GM04504 (cell line): ENCODE data around the gene DHRS2.
"Not testable (repeated sequence)": the region's sequence is repeated elsewhere in the genome, so short reads cannot be mapped to it uniquely, and the experiment has no call there.

Source experiments
- DNase-seq: peaks from one replicate; pipeline ENCODE4 v3.0.0-alpha.2; 2012; ENCODE audit warnings: low read depth

DHRS2 gene

DNA sequence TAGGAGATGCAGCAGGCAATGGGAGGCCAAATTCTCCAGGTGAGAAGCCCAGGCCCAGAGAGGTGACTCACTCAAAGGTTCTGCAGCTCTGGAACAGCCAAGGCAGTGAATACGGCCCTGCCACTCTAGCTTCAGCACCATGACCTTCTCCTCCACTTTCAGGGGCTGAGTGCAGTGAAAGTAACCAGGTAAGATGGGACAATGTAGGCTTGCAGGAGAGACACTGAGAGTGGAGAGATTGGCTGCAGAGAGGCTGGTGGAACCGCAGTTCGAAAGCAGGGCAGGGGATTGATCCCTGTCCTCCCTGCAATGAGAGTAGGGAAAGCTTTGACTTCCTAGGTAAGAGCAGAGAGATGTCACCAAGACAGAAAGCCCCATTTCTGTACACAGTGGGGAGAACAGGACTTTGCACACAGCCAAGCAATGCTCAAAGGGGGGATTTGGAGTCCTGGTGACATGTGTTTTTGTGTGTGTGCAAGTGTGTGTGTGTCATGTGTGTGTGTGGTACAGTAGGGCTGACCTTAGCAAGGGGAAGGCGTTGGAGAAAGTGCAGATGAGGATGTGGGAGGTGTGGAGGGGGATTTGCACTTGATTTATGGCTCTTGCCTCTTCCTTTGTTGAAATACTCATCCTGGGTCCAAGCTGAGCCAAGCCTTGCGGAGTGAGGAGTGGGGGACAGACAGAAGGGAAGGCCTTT is 12.7 kb downstream of the DHRS2 start:
- DNase-seq = no peak

DNA sequence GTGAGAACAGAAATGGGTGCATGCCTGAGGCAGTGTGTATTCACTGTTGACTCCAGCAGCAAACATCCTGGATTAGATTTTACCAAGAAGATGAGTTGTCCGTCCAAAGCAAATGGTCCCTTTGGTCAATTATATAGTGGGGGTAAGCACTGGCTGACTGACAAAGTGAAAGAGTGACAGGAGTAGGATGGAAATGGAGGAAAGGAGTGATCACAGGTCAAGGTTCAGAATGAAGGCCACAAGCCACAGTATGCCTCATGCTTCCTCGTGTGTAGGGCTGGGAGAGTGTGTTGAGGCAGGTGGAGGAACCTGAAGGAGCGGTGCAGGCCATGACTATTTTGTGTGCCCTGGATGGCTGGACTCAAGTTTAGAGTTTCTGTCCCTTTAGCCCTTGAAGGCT is 14.3 kb downstream of the DHRS2 start:
- no peak for DNase-seq

DNA sequence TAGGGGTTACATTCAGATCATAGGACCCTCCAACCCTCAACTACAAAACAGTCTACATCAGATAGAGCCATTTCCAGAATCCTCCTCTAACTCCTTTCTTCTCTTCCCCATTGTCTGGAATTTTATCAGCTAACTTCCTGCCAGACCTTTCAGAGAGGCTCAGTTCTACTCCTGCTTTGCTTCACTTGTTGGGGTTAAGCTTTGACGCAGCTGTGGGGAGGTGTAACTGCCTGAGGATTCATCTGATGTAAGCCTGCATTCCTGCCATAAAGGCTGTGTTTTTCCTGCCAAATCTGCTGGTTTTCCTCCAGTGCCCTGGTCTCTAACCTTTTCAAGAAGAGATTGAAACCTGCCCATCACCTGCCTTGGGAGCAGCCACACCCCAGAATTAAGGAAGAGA is 16.9 kb downstream of the DHRS2 start:
- DNase-seq = no peak

DNA sequence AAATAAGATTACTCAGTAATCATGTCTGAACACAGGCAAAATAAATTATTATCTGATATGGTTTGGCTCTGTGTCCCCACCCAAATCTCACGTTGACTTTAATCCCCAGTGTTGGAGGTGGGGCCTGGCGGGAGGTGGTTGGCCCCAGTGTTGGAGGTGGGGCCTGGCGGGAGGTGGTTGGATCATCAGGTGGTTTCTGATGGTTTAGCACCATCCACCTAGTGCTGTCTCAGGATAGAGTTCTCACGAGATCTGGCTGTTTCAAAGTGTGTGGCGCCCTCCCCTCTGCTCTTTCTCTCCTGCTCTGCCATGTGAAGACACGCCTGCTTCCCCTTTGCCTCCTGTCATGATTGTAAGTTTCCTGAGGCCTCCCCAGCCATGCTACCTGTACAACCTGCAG is 18.1 kb downstream of the DHRS2 start:
- no peak for DNase-seq

DNA sequence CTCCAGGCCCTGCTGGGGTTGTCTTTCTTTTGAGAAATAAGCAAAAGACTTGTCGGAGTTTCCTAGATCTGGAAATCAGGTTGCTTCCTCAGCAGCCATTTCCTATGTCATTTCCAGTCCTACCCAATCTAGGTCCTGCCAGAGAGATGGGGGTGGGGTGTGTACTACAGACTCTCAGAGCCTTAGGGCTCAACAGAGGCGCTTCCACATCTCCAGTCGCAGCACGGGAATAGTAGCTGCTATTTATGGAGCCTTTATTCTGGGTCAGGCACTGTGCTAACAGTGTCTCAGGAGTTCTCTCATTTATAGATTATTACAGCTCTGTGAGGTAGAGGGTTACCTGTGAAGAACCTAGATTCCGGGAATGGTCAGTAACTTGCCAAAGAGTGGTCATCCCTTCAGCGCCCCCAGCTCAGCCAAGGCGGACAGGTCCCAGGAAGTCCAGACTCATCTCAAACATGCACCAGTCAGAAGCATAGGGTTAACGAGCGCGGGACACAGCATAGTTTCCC is 21.9 kb downstream of the DHRS2 start:
- DNase-seq = no peak

DNA sequence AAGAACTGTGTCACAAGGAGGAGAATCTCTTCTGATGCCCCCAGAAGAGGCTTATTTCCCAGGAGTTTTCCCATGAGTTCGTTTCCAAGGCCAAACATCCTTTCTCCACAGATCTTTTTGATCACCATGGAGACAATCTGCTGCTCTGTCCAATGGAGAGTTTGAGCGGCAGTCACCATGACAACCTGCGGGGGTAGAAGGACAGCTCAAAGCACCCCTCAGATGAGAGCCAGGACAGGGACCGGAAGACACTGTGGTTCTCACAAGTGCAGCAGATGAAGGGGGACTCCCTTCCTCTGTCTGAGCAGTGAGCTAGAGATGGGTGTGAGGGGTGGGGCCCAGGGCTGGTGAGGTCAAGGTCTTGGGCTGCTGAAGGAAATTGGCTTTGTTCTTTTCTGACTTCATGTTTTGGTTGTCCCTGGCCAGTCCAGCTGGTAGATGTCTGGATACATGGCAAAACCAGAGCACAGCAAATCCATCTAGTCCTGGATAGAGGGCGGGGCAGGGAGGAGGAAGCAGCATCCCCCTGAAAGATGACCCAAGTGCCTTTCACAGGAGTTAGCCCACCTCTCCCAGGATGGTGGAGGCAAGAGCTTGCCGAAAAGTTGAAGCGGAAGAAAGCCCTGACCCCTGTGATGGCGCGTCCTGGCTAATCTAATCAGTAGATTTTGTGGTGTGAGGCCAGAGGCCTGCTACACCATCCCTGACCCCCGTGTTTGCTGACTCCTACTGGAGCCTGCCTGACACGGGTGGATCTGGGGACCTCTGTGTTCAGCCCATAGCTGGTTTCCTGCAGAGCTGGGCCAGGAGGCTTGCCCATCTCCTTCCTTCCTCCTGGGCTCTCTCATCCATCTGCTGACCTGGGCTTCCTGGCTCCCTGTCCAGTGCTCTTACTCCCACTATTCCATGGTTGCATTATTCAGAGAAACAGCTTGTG is 24.4 kb downstream of the DHRS2 start:
- DNase-seq = no peak

DNA sequence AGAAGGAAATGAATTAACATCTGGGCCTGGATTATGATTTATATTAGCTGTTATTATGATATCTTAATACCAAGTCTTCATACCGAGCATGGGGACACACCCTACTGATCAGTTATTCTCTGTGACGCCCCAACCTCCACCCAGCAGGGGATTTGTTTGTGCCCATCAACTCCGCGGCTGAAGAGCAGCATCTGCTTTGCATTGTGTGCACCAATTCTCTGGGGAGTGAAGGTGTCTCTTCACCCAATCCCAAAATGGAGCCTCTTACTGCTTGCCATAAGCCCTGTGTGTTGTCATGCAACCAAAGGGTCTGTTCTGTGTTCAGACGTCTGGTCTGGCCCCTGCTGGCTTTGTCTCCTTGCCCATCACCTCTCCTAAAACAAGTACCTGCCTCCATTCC is 25.4 kb downstream of the DHRS2 start:
- no peak for DNase-seq

DNA sequence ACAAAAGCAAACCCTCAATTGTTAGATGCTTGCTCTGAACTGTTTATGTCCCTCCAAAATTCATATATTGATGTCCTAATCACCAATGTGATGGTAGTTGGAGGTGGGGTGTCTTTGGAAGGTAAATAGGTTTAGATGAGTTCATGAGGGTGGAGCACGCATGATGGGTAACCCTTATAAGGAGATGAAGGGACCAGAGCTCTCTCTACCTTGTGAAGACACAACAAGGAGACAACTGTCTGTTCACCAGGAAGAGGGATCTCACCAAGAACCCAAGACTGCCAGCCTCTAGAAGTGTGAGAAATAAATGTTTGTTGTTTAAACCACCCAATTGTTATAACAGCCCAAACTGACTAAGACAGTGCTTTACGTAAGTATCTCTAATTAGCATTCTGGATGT is 27.0 kb downstream of the DHRS2 start:
- no peak for DNase-seq

DNA sequence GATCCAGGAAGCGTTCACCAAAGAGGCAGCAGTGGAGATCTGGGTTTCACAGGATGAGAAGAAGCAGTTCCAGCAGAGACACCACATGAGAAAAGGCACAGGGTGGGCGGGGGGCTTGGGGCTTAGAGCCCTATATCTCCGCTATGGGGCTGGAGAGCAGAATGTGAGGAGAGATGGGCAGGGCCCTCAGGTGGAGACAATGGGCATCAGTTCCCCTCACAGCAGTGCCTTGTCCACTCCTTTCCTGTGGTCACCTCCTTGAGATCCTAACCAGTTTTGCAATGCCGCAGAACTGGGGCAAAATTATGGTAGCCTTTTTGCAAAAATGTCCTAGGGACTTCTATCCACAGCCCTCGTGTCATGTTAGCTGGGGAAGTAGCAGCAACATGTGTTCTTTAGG is 27.5 kb downstream of the DHRS2 start:
- DNase-seq = no peak

DNA sequence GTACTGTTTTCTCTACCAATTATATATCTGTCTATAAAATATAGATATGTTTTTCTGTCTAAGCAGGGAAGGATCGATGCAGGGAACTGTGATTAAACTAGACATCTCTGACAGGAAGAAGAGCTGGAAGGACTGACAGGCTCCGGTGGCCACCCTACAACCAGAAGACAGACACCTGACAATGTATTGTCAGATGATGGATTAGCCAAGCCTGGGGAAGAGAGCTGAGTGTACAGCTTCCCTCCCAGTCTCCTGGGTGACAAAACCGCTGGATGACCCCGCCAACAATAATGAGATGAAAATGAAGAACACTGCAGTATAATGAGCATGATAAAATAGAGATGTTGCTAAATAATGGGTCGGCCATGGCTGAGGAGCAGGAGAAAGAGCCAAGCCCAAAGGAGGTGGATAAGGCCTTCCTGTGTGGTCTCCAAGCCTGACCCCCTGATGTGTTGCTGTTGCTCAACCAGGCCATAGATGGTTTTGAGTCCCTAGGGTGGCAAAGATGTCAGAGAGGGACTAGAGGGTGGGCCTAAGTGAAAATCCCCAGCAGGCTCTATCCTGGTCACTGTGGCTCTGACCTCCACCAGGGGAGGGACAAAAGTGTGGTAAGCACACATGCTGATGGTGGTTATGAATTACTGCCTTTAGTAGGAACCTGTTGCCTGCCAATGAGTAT is 28.2 kb downstream of the DHRS2 start:
- no peak for DNase-seq

DNA sequence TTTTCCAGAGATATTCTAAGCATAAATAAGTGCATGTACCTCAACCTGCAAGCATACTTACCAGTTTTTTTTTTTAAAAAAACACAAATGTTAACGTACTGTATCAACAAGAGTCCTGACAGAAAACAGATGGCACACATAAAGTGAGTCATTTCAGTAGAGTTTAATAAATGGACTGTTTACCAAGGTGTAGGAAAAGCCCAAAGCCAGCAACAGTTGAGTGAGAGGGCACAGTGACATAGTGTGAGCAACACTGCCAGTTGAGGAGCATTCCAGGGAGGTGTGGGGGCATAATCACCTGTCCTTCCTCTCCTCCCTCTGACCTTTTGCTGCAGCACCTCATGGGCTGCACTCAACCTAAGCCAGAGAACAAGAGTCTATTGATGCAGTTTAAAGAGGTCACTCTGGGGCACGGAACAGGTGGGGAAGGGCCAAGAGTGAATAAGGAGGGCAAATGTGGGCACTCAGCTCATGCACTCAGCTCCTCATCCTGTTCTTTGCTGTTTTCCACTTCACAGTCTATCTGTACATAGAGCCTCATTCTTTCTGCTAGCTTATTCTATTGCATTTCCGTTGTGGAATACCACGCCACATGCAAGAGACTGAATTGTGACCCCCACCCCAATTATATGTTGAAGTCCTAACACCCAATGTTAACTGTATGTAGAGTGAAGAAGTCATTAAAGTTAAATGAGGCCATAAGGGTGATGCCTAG is 29.3 kb downstream of the DHRS2 start:
- DNase-seq = no peak

DNA sequence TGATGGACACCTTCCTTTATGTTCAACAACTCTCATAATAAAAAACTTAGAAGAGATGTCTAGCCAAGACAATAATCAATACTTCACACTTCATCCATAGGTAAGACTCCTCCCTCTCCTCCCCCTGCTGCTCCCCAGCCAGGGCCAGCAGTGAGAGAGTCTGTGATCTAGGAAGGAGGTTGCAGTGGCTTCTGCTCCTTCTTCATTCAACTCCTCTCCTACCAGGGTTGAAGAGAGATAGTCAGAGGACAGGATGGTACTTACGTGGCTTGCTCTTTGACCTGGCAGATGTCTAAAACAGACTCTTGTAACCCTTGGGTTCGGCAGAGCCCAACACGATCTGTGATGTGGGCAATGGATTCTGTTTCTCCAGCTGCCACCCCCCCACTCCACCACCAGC is 31.0 kb downstream of the DHRS2 start:
- no peak for DNase-seq

DNA sequence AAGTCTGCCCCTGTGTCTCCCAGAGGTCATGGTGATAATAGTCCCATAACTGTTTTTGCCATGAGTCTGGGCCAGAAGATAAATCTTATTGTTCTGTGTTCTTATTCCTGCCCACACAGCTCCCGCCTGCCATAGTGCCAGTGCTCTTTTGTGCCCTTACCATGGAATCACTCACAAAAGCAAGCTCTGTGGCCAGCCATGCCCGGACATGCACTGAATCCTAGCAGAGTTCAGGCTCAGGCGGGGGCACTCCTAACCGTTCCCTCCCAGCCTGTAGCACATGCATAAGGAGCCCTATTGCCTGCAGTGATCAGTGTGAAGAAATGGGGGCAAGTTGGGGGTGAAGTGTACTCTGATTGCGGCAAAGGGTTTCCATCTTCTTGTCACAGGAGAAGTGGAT is 33.3 kb downstream of the DHRS2 start:
- DNase-seq = no peak

DNA sequence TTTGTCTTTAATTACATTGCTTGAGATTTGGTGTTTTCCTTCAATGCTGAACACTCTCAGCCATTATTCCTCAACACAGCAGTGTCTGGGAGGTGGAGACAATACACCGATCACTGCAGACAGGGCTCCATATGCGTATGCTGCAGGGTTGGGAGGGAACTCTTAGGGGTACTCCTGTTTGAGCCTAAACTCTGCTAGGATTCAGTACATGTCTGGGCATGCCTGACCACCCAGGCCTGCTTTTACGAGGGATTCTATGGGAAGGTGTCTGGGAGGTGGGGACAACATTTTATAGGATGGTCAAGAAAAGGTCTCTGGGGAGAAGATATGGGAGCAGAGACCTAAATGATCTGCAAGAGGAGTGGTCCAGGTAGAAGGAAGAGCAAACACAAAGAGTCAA is 34.3 kb downstream of the DHRS2 start:
- no peak for DNase-seq

DNA sequence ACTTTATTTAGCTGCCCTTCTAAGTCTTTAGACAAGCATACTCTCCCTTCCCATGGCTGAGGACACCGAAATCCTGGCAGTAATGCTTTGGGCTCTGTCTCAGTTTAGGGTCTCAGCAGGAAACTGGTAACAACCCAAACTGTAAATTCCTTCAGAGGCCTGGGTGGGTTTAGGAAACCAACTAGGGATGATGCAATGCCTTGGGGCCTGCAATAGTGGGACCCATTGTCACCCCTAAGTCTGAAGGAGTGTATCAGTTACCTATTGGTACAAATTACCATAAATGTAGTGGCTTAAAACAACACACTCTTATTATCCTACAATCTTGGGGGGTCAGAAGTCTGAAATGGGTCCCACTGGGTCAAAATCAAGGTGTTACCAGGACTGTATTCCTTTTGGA is 36.0 kb downstream of the DHRS2 start:
- no peak for DNase-seq

DNA sequence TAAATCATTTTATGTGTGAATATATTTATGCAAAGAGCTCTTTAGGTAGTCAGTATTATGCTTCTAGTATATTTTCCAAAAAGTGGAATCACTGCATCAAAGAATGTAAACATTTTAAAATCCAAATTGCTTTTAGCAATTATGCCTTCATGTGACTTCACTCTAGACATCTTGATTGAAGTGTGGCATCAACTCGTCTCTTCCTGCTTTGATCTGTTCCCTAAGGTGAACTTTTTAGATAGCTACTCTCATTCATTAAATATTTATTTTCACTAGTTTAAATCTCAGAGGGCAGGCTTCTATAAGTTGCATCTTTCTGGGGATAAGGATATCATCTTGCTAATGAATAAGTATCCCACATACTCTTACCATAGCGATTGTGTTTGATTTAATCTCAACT is 39.2 kb downstream of the DHRS2 start:
- DNase-seq = no peak

DNA sequence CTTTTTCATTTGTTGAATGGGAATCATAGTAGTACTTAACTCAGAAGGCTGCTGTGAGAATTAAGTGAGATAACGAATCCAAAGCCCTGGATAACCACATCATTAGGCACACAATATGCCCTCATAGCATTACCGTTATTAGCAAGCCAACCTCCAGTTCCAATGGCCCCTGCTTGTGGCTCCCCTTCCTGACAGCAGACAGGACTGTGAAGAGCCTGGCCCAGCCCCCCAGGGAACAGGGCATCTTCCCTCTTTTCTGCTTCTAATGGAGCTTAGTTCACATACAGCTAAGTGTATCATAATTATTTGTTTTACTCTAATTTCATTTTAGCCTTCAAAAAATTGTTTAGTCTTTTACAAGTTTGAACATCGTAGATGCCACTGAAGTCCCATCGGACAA is 39.7 kb downstream of the DHRS2 start:
- DNase-seq = no peak

DNA sequence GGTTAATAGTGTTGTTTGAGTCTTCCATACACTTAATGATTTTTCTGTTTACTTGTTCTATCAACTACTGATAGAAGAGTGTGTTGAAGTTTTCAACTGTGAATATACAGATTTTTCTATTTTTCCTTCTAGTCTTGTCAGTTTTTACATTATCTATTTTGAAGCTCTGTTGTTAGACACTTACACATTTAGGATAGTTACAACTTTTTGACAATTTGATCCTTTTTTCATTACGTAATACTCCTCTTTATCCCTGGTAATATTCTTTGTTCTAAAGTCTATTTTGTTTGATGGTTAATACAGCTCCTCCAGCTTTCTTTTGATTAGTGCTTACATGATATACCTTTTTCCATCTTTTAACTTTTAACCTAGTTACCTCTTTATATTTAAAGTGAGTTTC is 45.2 kb downstream of the DHRS2 start:
- no peak for DNase-seq

DNA sequence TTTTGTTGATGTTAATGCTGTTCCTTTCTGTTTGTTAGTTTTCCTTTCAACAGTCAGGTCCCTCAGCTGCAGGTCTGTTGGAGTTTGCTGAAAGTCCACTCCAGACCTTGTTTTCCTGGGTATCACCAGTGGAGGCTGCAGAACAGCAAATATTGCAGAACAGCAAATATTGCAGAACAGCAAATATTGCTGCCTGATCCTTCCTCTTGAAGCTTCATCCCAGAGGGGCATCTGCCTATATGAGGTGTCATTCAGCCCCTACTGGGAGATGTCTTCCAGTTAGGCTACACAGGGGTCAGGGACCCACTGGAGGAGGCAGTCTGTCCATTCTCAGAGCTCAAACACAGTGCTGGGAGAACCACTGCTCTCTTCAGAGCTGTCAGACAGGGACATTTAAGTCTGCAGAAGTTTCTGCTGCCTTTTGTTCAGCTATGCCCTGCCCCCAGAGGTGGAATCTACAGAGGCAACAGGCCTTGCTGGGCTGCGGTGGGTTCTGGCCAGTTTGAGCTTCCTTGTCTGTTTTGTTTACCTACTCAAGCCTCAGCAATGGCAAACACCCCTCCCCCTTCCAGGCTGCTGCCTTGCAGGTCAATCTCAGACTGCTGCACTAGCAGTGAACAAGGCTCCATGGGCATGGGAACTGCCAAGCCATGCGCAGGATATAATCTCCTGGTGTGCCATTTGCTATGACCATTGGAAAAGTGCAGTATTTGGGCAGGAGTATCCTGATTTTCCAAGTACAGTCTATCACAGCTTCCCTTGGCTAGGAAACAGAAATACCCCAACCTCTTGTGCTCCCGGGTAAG is 53.7 kb downstream of the DHRS2 start:
- not testable (repeated sequence) for DNase-seq

DNA sequence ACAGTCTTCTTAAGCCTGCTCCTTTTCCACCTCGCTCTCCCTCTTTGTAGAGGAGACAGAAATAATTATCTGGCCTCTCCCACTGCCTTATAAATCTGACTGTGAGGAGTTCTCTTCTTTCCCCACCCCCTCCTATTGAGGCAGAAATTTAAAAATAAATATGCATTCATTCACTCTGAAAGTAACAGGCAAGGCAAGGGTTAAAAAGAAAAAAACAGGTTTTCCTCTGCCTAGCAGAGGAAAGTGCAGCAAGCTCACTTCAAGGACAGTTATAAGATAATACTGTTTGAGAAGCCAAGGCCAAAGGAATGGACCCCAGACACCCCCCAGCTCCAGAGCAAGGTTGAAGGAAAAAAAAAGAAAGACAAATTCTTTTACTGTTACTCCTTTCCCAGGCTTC is 56.3 kb downstream of the DHRS2 start:
- no peak for DNase-seq

DNA sequence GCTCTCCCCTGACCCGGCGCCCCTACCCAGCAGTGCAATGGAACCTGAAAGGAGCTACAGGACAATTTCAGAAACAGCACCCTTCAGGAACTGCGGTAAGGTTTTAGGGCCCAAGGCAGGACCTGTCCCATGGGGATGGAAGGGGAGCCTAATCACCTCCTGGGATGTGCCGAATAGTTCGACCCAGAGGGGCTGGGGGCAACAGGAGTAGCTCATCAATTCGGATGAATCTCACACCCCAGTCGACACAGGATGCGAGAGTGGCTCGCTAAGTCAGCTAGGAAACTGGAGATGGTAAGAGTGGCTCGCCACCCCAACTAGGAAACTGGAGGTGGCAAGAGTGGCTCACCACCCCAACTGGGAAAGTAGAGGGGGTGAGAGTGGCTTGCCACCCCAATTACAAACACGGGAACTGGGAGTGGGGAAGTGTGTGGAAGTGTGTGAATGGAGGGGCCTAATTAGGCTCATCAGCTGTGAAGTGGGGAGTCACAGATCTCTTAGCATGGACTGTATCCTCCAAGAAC is 57.1 kb downstream of the DHRS2 start:
- DNase-seq = no peak
